ENCODE data around the gene MEOX2. TPM values are rescaled to one million over a fixed set of nuclear protein-coding genes. Genes with fewer than 3 reads are reported as not detected.
A peak's percentile ranks its signal among the peaks of the same experiment; 100 is the strongest.

The MEOX2 gene
- total RNA-seq, 6 donors from 2014 or later, result 2.9 to 17.2 (median 8.6) TPM

DNA sequence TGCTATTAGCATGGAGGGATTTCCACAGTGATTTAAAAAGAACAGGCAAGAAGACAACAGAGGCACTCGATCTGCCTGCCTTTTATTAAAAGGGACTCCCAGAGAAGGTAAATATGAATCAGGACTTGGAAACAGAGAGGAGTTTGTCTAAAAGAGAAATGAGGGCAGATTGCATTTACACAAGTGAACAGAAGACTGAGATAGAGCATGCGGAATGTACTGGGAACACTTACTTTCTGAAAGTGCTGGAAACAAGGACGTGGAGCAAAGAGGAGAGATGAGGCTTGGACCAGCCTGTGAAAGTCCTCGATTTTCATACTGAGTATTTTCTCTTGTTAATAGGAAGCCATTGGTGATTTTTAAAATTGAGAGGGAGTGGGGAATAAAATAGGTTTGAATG, 35.7 kb downstream of the MEOX2 start:
- Histone ChIP-seq H3K4me1 (no peaks in the 10 kb centered on the region), H3K36me3 (no peaks in the 10 kb centered on the region), H3K4me3 (no peak overlapping the region), H3K27ac (no peak overlapping the region), H3K9me3 (no peaks in the 10 kb centered on the region), H3K27me3 (no peaks in the 10 kb centered on the region)
- no peak for DNase-seq
- ATAC-seq (ENCODE audit: low FRiP score in 2 of 2), result no peak
- WGBS, 2 donors, result 68 to 72% methylated on average over 4 of the region's 4 CpGs
- TF ChIP-seq POLR2A (IDR thresholded peaks at IDR 0.05) (no peak), EP300 (IDR thresholded peaks at IDR 0.05) (no peak), POLR2AphosphoS5 (IDR thresholded peaks at IDR 0.05) (no peak)
- TF ChIP-seq, protein P1, sequence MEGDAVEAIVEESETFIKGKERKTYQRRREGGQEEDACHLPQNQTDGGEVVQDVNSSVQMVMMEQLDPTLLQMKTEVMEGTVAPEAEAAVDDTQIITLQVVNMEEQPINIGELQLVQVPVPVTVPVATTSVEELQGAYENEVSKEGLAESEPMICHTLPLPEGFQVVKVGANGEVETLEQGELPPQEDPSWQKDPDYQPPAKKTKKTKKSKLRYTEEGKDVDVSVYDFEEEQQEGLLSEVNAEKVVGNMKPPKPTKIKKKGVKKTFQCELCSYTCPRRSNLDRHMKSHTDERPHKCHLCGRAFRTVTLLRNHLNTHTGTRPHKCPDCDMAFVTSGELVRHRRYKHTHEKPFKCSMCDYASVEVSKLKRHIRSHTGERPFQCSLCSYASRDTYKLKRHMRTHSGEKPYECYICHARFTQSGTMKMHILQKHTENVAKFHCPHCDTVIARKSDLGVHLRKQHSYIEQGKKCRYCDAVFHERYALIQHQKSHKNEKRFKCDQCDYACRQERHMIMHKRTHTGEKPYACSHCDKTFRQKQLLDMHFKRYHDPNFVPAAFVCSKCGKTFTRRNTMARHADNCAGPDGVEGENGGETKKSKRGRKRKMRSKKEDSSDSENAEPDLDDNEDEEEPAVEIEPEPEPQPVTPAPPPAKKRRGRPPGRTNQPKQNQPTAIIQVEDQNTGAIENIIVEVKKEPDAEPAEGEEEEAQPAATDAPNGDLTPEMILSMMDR (IDR thresholded peaks at IDR 0.05), result no peak

DNA sequence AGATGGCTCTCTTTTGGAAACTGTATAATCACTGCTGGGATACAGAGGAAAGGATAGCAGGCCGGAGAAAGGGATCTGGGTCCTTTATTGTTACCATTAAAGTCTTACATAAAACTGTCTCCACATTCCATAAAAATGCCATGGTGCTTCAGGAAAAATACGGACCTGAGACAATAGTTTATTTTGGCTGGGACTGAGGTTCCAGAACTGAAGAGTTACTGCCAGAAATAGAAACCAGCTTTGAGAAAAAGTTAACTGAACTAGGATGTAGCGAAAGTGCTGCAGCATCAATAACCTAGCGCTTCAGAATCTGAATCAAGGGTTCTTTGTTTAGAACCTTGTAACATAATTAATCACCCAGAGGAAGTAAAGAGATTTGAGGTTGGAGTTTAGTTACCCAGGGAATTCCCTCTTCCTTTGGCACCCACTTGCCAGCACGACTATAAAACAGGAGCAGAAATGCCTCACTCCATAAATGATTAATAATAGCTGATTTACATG, 38.0 kb downstream of the MEOX2 start:
- TF ChIP-seq, protein P1 (IDR thresholded peaks at IDR 0.05), result no peak
- TF ChIP-seq POLR2A (IDR thresholded peaks at IDR 0.05), result no peak
- no peak for TF ChIP-seq POLR2AphosphoS5 (IDR thresholded peaks at IDR 0.05)
- TF ChIP-seq EP300 (IDR thresholded peaks at IDR 0.05), result no peak
- H3K36me3 ChIP-seq, result no peaks in the 10 kb centered on the region
- no peaks in the 10 kb centered on the region for H3K27me3 ChIP-seq
- no peak for DNase-seq
- no peak for ATAC-seq (ENCODE audit: low FRiP score in 2 of 2)
- no peaks in the 10 kb centered on the region for H3K4me1 ChIP-seq
- H3K27ac ChIP-seq, result no peak overlapping the region
- 50 to 57% methylated on average over 5 of the region's 5 CpGs for WGBS, 2 donors
- H3K9me3 ChIP-seq, result no peaks in the 10 kb centered on the region
- H3K4me3 ChIP-seq, result no peak overlapping the region

GRCh38 chr7:15647309-15647708, 39.2 kb downstream of the MEOX2 start:
- Histone ChIP-seq H3K9me3 (no peaks in the 10 kb centered on the region), H3K27me3 (no peaks in the 10 kb centered on the region), H3K4me1 (no peaks in the 10 kb centered on the region), H3K36me3 (no peaks in the 10 kb centered on the region), H3K27ac (no peak overlapping the region), H3K4me3 (no peak overlapping the region)
- 92% methylated on average over 1 of the region's 1 CpG for WGBS, 2 donors
- no peak for DNase-seq
- no peak for ATAC-seq (ENCODE audit: low FRiP score in 2 of 2)
- TF ChIP-seq EP300 (IDR thresholded peaks at IDR 0.05) (no peak), POLR2AphosphoS5 (IDR thresholded peaks at IDR 0.05) (no peak), POLR2A (IDR thresholded peaks at IDR 0.05) (no peak)
- TF ChIP-seq, protein P1 (IDR thresholded peaks at IDR 0.05), result no peak

GRCh38 chr7:15643000-15643705, 43.3 kb downstream of the MEOX2 start:
- Histone ChIP-seq H3K27me3 (no peaks in the 10 kb centered on the region), H3K9me3 (no peaks in the 10 kb centered on the region), H3K27ac (no peak overlapping the region), H3K4me1 (no peaks in the 10 kb centered on the region), H3K4me3 (no peak overlapping the region), H3K36me3 (no peaks in the 10 kb centered on the region)
- TF ChIP-seq POLR2A (IDR thresholded peaks at IDR 0.05), result no peak
- no peak for TF ChIP-seq POLR2AphosphoS5 (IDR thresholded peaks at IDR 0.05)
- TF ChIP-seq, protein P1 (IDR thresholded peaks at IDR 0.05), result no peak
- 86 to 91% methylated on average over 1 to 3 of the region's 3 CpGs for WGBS, 2 donors
- DNase-seq (no peak), ATAC-seq (ENCODE audit: low FRiP score in 2 of 2) (peak in 1 of 2 donors; percentile 40)

DNA sequence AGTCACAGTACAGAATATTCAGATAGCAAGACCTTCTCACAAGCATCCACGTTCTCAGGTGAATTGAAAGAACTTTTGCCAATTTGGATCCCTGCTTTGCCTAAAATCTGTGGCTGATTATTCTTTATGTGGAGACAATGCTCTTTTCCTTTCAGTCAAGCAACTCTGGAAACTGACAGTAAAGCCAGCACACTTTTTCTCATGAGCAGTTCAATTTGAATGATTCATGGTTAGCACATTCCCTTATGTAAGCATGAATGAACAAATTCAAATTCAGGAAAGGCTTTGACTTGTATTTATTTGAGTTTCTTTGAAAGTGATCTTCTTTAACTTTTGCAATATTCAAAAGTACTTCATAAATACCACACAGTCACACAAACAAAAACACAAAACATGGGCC, 57.6 kb downstream of the MEOX2 start:
- DNase-seq, result no peak
- no peak overlapping the region for H3K4me3 ChIP-seq
- ATAC-seq (ENCODE audit: low FRiP score in 2 of 2), result no peak
- no peaks in the 10 kb centered on the region for H3K9me3 ChIP-seq
- no peaks in the 10 kb centered on the region for H3K27me3 ChIP-seq
- 61 to 64% methylated on average over 1 of the region's 1 CpG for WGBS, 2 donors
- H3K4me1 ChIP-seq, result no peaks in the 10 kb centered on the region
- no peak overlapping the region for H3K27ac ChIP-seq
- TF ChIP-seq, protein P1 (IDR thresholded peaks at IDR 0.05), result no peak
- TF ChIP-seq EP300 (IDR thresholded peaks at IDR 0.05), result no peak
- TF ChIP-seq POLR2AphosphoS5 (IDR thresholded peaks at IDR 0.05), result no peak
- no peak for TF ChIP-seq POLR2A (IDR thresholded peaks at IDR 0.05)
- no peaks in the 10 kb centered on the region for H3K36me3 ChIP-seq
